Measurements from ENCODE around the gene UPK2. TPM values are rescaled to one million over a fixed set of nuclear protein-coding genes. Genes with fewer than 3 reads are reported as not detected.

The UPK2 gene
- total RNA-seq, 1 donor from 2014 or later: 0.22 TPM

- Mint-ChIP-seq H3K9me3 (ENCODE audit: low read depth) (no peaks in the 10 kb centered on the region), H3K27ac (ENCODE audit: unreplicated experiment) (peak overlapping the region; percentile 100), H3K4me1 (ENCODE audit: low read depth) (peaks cover 97% of the 10 kb centered on the region), H3K27me3 (ENCODE audit: low read depth) (no peaks in the 10 kb centered on the region), H3K4me3 (ENCODE audit: unreplicated experiment) (peak overlapping the region; percentile 67), H3K36me3 (ENCODE audit: low read depth) (no peaks in the 10 kb centered on the region)
- TF ChIP-seq CTCF (IDR thresholded peaks at IDR 0.05): no peak
- peak; percentile 87 for DNase-seq (ENCODE audit: low spot score)
These were observed 39.9 kb upstream of the UPK2 start for GRCh38 chr11:118915941-118916841.

GRCh38 chr11:118916842-118917388 is 39.2 kb upstream of the UPK2 start:
- H3K4me1 Mint-ChIP-seq (ENCODE audit: low read depth): peaks cover 97% of the 10 kb centered on the region
- peak overlapping the region; percentile 67 for H3K4me3 Mint-ChIP-seq (ENCODE audit: unreplicated experiment)
- H3K36me3 Mint-ChIP-seq (ENCODE audit: low read depth): no peaks in the 10 kb centered on the region
- H3K27ac Mint-ChIP-seq (ENCODE audit: unreplicated experiment): peak overlapping the region; percentile 100
- no peak for TF ChIP-seq CTCF (IDR thresholded peaks at IDR 0.05)
- DNase-seq (ENCODE audit: low spot score): no peak
- no peaks in the 10 kb centered on the region for H3K9me3 Mint-ChIP-seq (ENCODE audit: low read depth)
- H3K27me3 Mint-ChIP-seq (ENCODE audit: low read depth): no peaks in the 10 kb centered on the region

DNA sequence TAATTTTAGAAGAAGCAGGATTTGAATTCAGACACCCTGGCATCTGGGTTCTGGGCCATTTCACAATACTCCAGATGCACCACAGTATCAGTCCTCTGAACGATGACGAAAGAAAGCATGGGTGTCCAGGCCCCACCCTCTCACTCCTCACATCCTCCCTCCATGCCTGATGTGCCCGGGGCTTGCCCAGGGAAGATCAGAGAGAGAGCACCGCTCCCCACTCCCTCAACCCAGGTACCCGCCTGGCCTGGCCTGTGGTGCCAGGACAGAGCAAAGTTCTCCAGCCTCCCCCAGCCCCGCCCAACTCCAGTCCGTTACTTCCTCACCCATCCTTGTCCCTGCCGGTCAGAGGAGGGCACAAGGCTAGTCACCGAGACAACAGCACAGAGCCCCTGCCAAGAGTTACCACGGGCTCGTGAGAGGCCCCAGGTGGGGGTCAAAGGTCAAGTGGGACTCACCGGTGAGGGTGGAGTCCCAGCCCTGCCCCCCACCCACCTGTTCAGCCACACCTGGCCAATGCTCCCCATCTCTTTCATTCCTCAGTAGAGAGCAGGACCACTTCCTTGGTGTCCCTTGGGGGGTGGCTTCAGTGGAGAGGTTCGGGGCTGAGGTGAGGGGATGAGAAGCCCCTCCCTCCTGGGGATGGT is 38.5 kb upstream of the UPK2 start:
- H3K36me3 Mint-ChIP-seq (ENCODE audit: low read depth): no peaks in the 10 kb centered on the region
- H3K4me1 Mint-ChIP-seq (ENCODE audit: low read depth): peaks cover 90% of the 10 kb centered on the region
- DNase-seq (ENCODE audit: low spot score): no peak
- peak overlapping the region; percentile 100 for H3K27ac Mint-ChIP-seq (ENCODE audit: unreplicated experiment)
- no peaks in the 10 kb centered on the region for H3K27me3 Mint-ChIP-seq (ENCODE audit: low read depth)
- peak overlapping the region; percentile 67 for H3K4me3 Mint-ChIP-seq (ENCODE audit: unreplicated experiment)
- no peak for TF ChIP-seq CTCF (IDR thresholded peaks at IDR 0.05)
- no peaks in the 10 kb centered on the region for H3K9me3 Mint-ChIP-seq (ENCODE audit: low read depth)

GRCh38 chr11:118918128-118918685 is 37.9 kb upstream of the UPK2 start:
- peak overlapping the region; percentile 67 for H3K4me3 Mint-ChIP-seq (ENCODE audit: unreplicated experiment)
- peaks cover 1% of the 10 kb centered on the region for H3K36me3 Mint-ChIP-seq (ENCODE audit: low read depth)
- H3K4me1 Mint-ChIP-seq (ENCODE audit: low read depth): peaks cover 90% of the 10 kb centered on the region
- H3K9me3 Mint-ChIP-seq (ENCODE audit: low read depth): no peaks in the 10 kb centered on the region
- H3K27ac Mint-ChIP-seq (ENCODE audit: unreplicated experiment): peak overlapping the region; percentile 100
- no peak for DNase-seq (ENCODE audit: low spot score)
- TF ChIP-seq CTCF (IDR thresholded peaks at IDR 0.05): peak; percentile 13
- no peaks in the 10 kb centered on the region for H3K27me3 Mint-ChIP-seq (ENCODE audit: low read depth)

DNA sequence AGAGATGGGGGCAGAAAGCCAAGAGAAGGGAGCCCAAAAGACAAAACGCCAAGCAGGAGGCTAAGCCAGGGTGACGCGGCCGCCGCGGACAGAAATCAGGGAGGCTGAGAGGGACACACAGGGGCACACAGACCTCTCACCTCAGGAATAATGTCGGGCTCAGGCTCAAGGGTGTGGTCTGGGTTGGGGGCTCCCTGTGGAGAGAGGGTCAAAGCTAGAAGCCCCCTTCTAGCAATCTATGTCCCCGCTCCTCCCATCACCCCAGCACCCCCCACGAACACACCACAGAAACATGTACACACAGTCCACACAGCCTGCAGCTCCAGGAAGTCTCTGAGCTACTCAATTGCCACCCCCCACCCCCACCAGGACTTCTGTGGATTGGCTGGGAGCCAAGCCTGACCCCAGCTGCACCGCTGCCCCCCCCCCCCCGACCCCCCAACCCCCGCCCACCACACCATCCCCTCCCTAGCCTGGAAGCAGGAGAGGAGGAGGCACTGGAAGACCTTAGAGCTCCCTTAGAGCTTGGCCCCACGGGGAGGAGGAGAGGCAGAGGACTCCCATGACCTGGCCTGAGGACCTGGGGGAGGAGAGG is 37.3 kb upstream of the UPK2 start:
- TF ChIP-seq CTCF (IDR thresholded peaks at IDR 0.05): no peak
- H3K27me3 Mint-ChIP-seq (ENCODE audit: low read depth): no peaks in the 10 kb centered on the region

More for the DNA sequence above, 37.3 kb upstream of the UPK2 start:
- Mint-ChIP-seq H3K4me1 (ENCODE audit: low read depth) (peaks cover 91% of the 10 kb centered on the region), H3K36me3 (ENCODE audit: low read depth) (peaks cover 3% of the 10 kb centered on the region), H3K9me3 (ENCODE audit: low read depth) (no peaks in the 10 kb centered on the region), H3K4me3 (ENCODE audit: unreplicated experiment) (peak overlapping the region; percentile 98), H3K27ac (ENCODE audit: unreplicated experiment) (peak overlapping the region; percentile 100)
- DNase-seq (ENCODE audit: low spot score): no peak
